Mesenteric fat pad (tissue), 1 donor: ENCODE results near the gene DIP2A. TPM values are rescaled to one million over a fixed set of nuclear protein-coding genes. Genes with fewer than 3 reads are reported as not detected.
A peak's percentile ranks its signal among the peaks of the same experiment; 100 is the strongest.
"Not testable (repeated sequence)": the region's sequence is repeated elsewhere in the genome, so short reads cannot be mapped to it uniquely, and the experiment has no call there.

Experiments
- DNase-seq: peaks from one replicate; pipeline ENCODE4 v3.0.0-alpha.2; 2020; ENCODE audit warnings: low spot score
- total RNA-seq: library from RNA; stranded (reverse); fragmentation: NEBNext Ultra II Directional; extraction: Animal tissue kit (Norgen Biotek cat#: 25700); gene quantifications from one replicate; pipeline ENCODE4 v1.2.1, GENCODE V29; 2021
- donor health status: DM: yes; HTN: yes; CAD: no.

DIP2A gene
- total RNA-seq, 1 donor from 2014 or later: 33.9 TPM

DNA sequence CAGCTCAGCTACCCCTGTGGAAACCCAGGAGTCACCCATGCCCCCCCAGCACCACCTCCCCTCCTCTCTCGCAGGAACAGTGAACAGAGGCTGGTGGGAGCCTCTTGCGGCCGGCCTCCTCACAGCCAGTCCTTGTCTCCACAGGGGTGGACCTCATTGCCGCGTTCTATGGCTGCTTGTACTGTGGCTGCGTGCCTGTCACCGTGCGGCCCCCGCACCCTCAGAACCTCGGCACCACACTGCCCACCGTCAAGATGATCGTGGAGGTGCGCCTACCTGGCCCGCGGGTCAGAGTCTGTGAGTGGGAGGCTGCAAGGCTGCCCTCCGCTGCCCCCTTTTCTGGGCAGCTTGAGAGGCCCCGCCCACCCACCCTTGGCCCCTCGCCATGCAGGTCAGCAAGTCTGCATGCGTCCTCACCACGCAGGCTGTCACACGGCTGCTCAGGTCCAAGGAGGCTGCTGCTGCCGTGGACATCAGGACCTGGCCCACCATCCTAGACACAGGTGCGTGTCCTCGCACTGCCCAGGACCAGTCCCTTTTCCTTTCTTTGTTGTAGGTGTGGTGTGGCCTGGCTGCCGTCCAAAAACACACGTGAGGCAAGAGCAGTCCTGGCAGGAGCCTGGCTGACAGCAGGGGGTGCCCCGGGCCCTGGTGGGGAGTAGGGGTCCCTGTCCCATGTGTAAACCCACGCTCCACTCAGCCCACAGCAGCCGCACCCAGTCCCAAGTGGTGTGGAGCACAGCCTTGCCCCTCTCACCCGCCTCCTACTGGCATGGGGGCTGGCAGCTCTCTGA lies 95.9 kb downstream of the DIP2A start:
- peak; percentile 79 for DNase-seq

DNA sequence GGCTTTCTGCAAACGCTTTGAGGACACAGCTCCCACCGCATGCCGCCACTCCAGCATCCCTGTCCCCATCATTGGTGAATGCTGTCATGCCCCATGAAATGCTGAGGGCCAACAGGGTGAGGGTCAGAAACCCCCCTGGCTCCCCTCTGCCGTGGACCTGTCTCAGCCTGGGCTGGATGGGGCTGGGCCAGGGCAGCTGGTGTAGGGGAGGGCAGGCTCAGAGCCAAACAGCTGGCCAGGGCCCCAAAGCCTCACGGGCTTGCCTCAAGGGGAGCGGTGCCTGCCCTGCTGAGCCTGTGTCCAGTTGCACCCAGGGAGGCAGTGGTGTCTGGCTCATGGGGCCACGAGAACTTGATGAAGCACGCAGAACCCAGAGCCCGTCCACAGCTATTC lies 96.5 kb downstream of the DIP2A start:
- DNase-seq: no peak

DNA sequence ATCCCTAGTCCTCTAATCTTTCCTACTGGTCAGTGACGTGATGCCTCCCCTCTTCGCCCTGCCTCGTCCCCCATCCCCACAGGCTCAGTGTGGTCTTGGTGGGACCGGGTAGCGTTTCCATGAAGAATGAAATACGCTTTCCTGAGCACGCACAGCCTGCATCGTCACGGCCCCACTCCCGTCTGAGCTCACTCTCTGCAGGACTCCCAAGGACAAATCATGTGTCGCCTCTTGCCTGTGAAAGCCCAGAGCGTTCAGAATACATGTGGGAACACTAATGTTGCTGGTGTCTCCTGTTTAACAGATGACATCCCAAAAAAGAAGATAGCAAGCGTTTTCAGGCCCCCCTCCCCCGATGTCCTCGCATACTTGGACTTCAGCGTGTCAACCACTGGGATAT lies 97.0 kb downstream of the DIP2A start:
- no peak for DNase-seq

DNA sequence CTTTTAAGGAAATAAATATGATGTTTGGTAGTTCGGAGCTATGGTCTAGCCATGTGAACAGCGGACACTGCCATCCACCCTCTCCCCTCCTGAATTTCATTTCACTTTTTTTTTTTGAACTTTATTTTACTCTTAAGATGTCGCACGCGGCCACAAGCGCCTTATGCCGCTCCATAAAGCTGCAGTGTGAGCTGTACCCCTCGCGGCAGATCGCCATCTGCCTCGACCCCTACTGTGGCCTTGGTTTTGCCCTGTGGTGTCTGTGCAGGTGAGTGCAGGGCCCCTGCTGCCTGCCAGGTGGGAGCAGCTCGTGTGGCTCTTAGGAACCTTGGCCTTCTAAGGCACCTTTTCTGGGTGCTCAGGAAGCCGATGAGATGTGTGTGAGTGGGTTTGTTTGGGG lies 98.1 kb downstream of the DIP2A start:
- no peak for DNase-seq

GRCh38 chr21:46557469-46557868 lies 98.8 kb downstream of the DIP2A start:
- no peak for DNase-seq

DNA sequence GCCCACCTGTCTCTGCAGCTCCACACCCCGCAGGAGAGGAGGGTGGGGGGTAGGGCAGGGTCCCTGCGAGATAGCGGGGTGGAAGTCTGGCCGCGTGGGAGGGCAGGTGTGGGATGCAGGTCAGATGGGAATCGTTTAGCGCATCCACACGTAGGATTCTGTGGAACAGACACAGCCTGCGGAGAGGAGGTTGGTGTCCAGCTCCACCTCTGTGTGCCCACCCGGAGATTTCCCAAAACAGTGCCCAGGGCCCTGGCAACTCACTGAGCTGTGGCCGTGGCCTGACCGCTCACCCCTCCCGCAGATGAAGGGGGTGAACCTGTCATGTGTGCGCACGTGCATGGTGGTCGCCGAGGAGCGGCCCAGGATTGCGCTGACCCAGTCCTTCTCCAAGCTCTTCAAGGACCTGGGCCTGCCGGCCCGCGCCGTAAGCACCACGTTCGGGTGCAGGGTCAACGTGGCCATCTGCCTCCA lies 99.3 kb downstream of the DIP2A start:
- no peak for DNase-seq

DNA sequence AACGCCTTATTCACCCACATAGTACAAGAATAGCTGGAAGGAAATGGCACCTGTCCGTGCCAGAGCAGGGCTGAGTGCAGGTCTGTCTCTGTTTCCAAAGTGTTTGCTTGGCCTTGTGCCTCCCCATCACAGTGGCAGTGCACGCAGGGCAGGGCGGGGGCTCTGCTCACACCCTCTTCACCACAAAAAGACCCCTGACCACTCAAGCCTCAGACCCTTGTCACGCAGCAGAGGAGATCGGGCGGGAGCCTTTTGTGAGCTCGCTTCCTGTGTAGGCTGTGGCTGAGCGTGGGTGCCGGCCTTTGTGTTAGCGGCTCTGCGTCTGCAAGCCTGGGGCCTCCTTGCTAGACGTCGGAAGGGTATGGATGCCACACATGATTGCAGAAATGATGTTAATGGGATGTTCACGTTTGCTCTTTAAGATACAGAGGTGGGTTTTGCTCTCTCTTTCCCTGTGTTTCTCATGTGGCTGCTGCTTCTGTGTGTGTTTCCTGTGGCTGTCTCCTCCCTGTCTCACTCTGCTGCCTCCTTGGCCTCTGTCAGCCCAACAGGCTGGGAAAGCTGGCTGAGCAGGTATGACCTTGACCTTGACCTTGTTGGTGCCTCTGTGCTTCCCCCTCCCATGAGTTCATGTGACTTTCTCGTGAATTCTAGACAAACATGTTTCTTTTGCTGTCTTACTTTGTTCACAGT lies 100.7 kb downstream of the DIP2A start:
- peak; percentile 82 for DNase-seq

DNA sequence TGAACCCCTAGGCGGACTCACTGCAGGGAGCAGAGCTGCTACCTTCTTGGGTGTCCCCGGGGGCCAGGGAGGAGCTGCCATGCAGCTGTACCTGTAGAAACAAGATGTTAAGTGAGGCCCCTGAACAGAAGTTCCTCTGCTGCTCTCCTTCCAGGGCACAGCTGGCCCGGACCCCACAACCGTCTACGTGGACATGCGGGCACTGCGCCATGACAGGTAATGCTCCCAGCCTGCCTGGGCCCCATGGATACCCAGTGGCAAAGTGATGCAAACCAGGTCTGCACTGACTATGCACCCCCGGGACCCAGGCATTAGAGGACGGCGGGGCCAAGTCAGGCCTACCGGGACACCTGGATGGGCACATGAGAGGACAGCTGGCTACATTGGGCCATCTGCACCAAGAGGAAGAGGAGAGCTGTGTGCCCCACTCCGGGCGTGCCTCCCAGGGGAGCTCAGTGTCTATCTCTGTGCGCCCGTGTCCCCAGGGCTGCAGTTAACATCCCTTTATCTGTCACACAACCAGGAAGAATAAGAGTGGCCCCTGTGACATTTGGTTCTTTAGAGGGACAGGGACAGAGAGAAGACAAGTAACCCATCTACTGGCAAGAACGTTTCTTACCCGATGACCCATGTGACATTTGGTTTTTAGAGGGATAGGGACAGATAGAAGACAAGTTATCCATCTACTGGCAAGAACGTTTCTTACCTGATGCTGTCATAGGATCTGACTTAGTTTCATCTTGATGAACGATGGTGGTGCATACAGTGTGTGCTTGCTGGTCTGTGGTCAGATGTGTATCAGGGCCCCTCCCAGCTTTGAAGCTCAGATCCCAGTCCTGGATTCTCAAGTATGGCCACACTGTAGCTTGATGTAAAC lies 102.1 kb downstream of the DIP2A start:
- peak; percentile 80 for DNase-seq

DNA sequence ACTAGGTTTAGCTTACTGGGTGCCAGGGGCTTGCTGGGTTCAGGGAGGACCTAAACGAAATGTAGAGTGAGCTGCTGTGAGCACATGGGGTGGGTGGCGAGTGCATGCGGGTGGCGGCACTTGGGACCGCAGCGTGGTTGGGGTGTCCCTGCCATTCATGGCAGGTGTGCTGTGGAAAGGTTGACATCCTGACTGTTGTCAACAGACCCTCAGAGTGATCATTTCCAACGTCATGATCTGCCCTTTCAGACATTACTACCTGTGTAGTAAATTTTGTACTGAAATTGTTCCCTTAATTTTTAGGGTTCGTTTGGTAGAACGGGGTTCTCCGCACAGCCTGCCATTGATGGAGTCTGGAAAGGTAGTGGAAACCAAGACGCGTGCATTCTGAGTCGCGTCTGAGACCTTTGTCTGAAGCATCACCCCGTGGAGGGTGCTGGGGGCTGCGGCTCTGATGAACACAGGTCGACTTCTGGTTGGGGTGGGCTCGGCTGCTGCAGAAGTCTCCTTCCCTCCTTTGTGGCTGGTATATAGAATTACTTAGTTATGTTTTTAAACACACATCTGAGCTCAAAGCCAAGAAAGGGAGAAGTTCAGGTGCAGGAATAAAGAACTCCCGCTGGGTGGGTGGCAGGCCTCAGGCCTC lies 102.9 kb downstream of the DIP2A start:
- DNase-seq: no peak

DNA sequence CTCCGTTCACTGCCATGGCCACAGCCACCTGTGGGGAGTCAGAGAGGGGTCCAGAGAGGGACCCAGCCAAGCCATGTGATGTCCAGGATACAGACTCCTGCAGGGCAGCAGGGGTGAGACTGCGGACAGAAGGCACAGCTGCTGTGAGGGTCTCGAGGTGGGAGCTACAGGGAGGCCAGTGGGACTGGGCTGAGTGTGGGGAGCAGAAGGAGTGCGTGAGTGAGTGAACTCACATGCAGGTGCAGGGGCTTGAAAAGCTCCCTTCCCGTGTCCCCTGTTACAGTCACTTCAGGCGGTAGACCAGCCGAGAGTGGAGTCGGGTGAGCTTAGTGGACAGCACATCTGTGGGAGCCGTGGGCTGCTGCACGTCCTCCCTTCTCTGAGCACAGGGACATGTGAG lies 103.8 kb downstream of the DIP2A start:
- no peak for DNase-seq

- peak; percentile 79 for DNase-seq
Measured at GRCh38 chr21:46562964-46563607, 104.4 kb downstream of the DIP2A start.

GRCh38 chr21:46564391-46564790 lies 105.7 kb downstream of the DIP2A start:
- no peak for DNase-seq

- no peak for DNase-seq
Measured at GRCh38 chr21:46567348-46567747, 108.7 kb downstream of the DIP2A start.

DNA sequence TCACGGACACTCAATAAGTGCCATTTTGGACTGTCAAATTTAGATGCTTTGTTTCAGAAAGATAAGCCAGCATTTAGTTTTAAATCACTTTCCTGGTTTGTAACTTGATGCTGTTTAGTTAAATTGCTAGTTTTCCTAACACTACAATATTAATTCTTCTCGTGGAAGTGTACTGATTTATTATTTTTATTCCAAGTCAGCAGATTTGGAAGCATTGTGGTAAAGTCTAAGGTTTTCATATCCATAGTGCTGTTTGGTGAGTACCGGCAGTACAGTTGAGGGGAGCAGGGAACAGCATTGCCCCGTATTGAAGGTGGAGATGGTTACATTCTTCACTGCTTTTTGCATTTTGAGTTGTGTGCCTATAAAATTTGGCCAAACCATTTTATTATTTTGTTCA lies 109.9 kb downstream of the DIP2A start:
- no peak for DNase-seq

DNA sequence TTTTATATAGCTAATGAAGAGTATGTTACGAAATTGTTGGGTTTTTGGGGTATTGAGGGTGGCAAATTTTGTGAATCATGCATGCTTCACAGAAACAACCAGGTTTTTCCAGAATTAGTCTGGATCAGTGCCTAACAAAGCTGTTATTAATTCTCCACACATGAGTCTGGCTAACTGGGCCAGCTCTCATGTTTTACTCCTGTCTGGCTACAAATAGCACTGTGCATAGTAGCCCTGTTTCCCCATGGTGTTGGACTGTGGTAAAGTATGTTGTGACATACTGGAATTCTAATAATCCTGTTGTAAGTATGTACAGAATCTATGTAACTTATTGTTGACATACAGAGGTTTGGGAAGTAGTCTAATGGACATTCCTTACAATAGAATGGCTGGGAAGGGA lies 110.4 kb downstream of the DIP2A start:
- DNase-seq: no peak

GRCh38 chr21:46570119-46570518 lies 111.4 kb downstream of the DIP2A start:
- DNase-seq: no peak

DNA sequence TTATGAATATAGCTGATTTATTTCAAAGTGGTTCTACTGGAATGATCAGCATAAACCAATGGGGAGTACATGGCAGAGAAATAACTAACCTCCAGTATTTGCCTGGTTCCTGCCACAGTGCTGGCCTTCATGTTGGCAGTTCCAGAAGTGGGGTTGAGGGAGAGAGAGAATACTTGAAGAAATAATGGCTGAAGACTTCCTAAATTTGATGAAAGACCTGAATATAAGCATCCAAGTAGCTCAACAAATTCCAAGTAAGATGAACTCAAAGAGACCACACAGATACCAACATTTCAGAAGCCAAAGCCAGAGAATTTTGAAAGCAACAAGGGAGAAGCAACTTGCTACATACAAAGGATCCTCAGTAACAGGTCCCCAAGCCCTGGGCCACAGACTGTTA lies 111.9 kb downstream of the DIP2A start:
- no peak for DNase-seq

GRCh38 chr21:46572850-46573249 lies 114.2 kb downstream of the DIP2A start:
- no peak for DNase-seq

DNA sequence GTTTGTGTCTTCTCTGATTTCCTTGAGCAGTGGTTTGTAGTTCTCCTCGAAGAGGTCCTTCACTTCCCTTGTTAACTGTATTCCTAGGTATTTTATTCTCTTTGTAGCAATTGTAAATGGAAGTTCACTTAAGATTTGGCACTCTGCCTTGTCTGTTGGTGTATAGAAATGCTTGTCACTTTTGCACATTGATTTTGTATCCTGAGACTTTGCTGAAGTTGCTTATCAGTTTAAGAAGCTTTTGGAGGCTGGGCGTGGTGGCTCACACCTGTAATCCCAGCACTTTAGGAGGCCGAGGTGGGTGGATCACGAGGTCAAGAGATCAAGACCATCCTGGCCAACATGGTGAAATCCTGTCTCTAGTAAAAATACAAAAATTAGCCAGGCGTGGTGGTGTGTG lies 119.1 kb downstream of the DIP2A start:
- not testable (repeated sequence) for DNase-seq

- DNase-seq: not testable (repeated sequence)
Measured at GRCh38 chr21:46579394-46579793, 120.7 kb downstream of the DIP2A start.
